Neural cell (in vitro differentiated cells): ENCODE data around the gene STK24. TPM values are rescaled to one million over a fixed set of nuclear protein-coding genes. Genes with fewer than 3 reads are reported as not detected.

Experiments used
- H2AFZ ChIP-seq: fragments of 200-600, 300-800 bp; sonication (generic), shearing (Covaris generic); 2 replicates; pipeline ENCODE4 v1.6.0; 2014; ENCODE audit warnings: low read depth, mild to moderate bottlenecking, antibody characterized with exemption, low read length, moderate library complexity
- H3F3A ChIP-seq: fragments of 200-600 bp; shearing (Covaris generic); 2 replicates; pipeline ENCODE4 v1.6.1; 2016; ENCODE audit warnings: mild to moderate bottlenecking, moderate library complexity, mixed read lengths, antibody characterized with exemption, low read length; ENCODE audit not compliant: insufficient read depth, poor library complexity, severe bottlenecking
- H3K27ac ChIP-seq: fragments of 200-600, 300-800 bp; sonication (generic), shearing (Covaris generic); 2 replicates; pipeline ENCODE4 v1.5.1; 2014; ENCODE audit warnings: mild to moderate bottlenecking, low read length, moderate library complexity
- H3K27me3 ChIP-seq: fragments of 300-800, 200-600 bp; sonication (generic), shearing (Covaris generic); 2 replicates; pipeline ENCODE4 v1.6.0; 2014; ENCODE audit warnings: mild to moderate bottlenecking, low read depth, low read length, moderate library complexity; ENCODE audit not compliant: insufficient read depth
- H3K36me3 ChIP-seq: fragments of 300-800, 200-600 bp; sonication (generic), shearing (Covaris generic); 2 replicates; pipeline ENCODE4 v1.5.1; 2014; ENCODE audit warnings: mild to moderate bottlenecking, antibody characterized with exemption, low read length, moderate library complexity; ENCODE audit not compliant: insufficient read depth
- H3K4me2 ChIP-seq: fragments of 300-800, 200-600 bp; sonication (generic), shearing (Covaris generic); 2 replicates; pipeline ENCODE4 v1.6.0; 2014; ENCODE audit warnings: mild to moderate bottlenecking, low read length
- H3K4me3 ChIP-seq: fragments of 300-800, 200-600 bp; sonication (generic), shearing (Covaris generic); 2 replicates; pipeline ENCODE4 v1.5.1; 2014; ENCODE audit warnings: mild to moderate bottlenecking, low read length, moderate library complexity
- H3K79me2 ChIP-seq: fragments of 200-600 bp; shearing (Covaris generic); replicated peaks from 2 replicates; pipeline ENCODE4 v1.6.0; 2014; ENCODE audit warnings: mild to moderate bottlenecking, low read length, moderate library complexity; ENCODE audit not compliant: insufficient read depth
- H3K9ac ChIP-seq: fragments of 300-800, 200-600 bp; sonication (generic), shearing (Covaris generic); 2 replicates; pipeline ENCODE4 v1.6.1; 2016; ENCODE audit warnings: mild to moderate bottlenecking, low read length, mixed read lengths
- H3K9me2 ChIP-seq: fragments of 200-600 bp; shearing (Covaris generic); 2 replicates; pipeline ENCODE4 v1.6.1; 2016; ENCODE audit warnings: mild to moderate bottlenecking, low read length, mixed read lengths; ENCODE audit not compliant: insufficient read depth
- H3K9me3 ChIP-seq: fragments of 200-600, 300-800 bp; sonication (generic), shearing (Covaris generic); 2 replicates; pipeline ENCODE4 v1.6.1; 2016; ENCODE audit warnings: mild to moderate bottlenecking, mixed run types, low read length, moderate library complexity, mixed read lengths
- H4K20me1 ChIP-seq: fragments of 200-600 bp; shearing (Covaris generic); 2 replicates; pipeline ENCODE4 v1.6.1; 2016; ENCODE audit warnings: mild to moderate bottlenecking, mixed run types; ENCODE audit not compliant: insufficient read depth
- EP300 ChIP-seq: fragments of 450-650 bp; conservative IDR thresholded peaks from 2 replicates; pipeline ENCODE4 v1.6.1; 2014; ENCODE audit warnings: antibody characterized with exemption, mild to moderate bottlenecking, moderate library complexity; ENCODE audit not compliant: poor library complexity, severe bottlenecking
- EZH2 ChIP-seq: fragments of 200-600, 300-800 bp; shearing (Covaris generic), sonication (generic); IDR thresholded peaks from 2 replicates; pipeline ENCODE4 v1.6.1; 2014; ENCODE audit warnings: antibody characterized with exemption, low read length, borderline replicate concordance, mild to moderate bottlenecking; ENCODE audit not compliant: insufficient read depth, poor library complexity, severe bottlenecking
- MXI1 ChIP-seq: fragments of 450-650 bp; conservative IDR thresholded peaks from 2 replicates; pipeline ENCODE4 v1.6.1; 2014; ENCODE audit warnings: antibody characterized with exemption, mild to moderate bottlenecking; ENCODE audit not compliant: poor library complexity, severe bottlenecking
- POLR2AphosphoS5 ChIP-seq: IDR thresholded peaks from 2 replicates; pipeline ENCODE4 v1.6.1; 2012
- RAD21 ChIP-seq: fragments of 450-650 bp; conservative IDR thresholded peaks from 2 replicates; pipeline ENCODE4 v1.6.1; 2014; ENCODE audit warnings: antibody characterized with exemption, mild to moderate bottlenecking, moderate library complexity
- SMC3 ChIP-seq: fragments of 450-650 bp; conservative IDR thresholded peaks from 2 replicates; pipeline ENCODE4 v1.6.1; 2014; ENCODE audit warnings: antibody characterized with exemption, mild to moderate bottlenecking, moderate library complexity; ENCODE audit not compliant: poor library complexity
- TAF1 ChIP-seq: IDR thresholded peaks from 2 replicates; pipeline ENCODE4 v1.6.1; 2012; ENCODE audit warnings: low read depth
- polyA plus RNA-seq: library from polyadenylated mRNA; depleted of rRNA; stranded (reverse); fragments of >200 nt; gene quantifications from 2 replicates; pipeline ENCODE4 v1.2.3, GENCODE V29; 2014
- TF ChIP-seq, protein P1 (sequence below): fragments of 450-650 bp; IDR thresholded peaks from 2 replicates; pipeline ENCODE4 v1.5.1; 2014; ENCODE audit warnings: antibody characterized with exemption, mild to moderate bottlenecking, moderate library complexity; ENCODE audit not compliant: poor library complexity, severe bottlenecking
- TF ChIP-seq, protein P2 (sequence below): IDR thresholded peaks from 2 replicates; pipeline ENCODE4 v1.6.1; 2012; ENCODE audit warnings: borderline replicate concordance

STK24 gene
- polyA plus RNA-seq, 1 donor from 2014 or later = 66.0 TPM

DNA sequence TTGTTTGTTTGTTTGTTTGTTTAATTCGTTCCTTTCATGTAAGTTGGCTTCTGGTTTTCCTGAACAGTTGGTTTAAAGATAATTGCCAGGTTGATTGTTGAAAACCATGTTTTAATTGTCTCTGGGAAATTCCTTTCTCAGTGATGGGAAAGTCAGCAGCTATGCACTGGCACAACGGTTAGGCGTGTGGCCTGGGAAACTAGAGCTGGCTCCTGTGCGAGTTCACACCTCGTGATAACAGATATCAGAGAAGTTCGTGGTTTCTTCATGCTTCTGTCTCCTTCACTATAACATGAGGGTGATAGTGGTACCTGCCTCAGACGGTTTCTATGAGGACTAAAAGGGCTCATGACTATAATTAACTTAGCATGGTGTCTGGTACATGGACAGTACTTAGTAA lies 153.5 kb downstream of the STK24 start:
- H3K27me3 ChIP-seq = no peaks in the 10 kb centered on the region
- TF ChIP-seq, protein P1, sequence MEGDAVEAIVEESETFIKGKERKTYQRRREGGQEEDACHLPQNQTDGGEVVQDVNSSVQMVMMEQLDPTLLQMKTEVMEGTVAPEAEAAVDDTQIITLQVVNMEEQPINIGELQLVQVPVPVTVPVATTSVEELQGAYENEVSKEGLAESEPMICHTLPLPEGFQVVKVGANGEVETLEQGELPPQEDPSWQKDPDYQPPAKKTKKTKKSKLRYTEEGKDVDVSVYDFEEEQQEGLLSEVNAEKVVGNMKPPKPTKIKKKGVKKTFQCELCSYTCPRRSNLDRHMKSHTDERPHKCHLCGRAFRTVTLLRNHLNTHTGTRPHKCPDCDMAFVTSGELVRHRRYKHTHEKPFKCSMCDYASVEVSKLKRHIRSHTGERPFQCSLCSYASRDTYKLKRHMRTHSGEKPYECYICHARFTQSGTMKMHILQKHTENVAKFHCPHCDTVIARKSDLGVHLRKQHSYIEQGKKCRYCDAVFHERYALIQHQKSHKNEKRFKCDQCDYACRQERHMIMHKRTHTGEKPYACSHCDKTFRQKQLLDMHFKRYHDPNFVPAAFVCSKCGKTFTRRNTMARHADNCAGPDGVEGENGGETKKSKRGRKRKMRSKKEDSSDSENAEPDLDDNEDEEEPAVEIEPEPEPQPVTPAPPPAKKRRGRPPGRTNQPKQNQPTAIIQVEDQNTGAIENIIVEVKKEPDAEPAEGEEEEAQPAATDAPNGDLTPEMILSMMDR = no peak
- TF ChIP-seq POLR2AphosphoS5 (no peak), MXI1 (no peak), RAD21 (no peak), EZH2 (no peak), SMC3 (no peak)
- TF ChIP-seq, protein P2, sequence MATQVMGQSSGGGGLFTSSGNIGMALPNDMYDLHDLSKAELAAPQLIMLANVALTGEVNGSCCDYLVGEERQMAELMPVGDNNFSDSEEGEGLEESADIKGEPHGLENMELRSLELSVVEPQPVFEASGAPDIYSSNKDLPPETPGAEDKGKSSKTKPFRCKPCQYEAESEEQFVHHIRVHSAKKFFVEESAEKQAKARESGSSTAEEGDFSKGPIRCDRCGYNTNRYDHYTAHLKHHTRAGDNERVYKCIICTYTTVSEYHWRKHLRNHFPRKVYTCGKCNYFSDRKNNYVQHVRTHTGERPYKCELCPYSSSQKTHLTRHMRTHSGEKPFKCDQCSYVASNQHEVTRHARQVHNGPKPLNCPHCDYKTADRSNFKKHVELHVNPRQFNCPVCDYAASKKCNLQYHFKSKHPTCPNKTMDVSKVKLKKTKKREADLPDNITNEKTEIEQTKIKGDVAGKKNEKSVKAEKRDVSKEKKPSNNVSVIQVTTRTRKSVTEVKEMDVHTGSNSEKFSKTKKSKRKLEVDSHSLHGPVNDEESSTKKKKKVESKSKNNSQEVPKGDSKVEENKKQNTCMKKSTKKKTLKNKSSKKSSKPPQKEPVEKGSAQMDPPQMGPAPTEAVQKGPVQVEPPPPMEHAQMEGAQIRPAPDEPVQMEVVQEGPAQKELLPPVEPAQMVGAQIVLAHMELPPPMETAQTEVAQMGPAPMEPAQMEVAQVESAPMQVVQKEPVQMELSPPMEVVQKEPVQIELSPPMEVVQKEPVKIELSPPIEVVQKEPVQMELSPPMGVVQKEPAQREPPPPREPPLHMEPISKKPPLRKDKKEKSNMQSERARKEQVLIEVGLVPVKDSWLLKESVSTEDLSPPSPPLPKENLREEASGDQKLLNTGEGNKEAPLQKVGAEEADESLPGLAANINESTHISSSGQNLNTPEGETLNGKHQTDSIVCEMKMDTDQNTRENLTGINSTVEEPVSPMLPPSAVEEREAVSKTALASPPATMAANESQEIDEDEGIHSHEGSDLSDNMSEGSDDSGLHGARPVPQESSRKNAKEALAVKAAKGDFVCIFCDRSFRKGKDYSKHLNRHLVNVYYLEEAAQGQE = no peak
- H3K4me2 ChIP-seq = no peak overlapping the region
- peaks cover 14% of the 10 kb centered on the region for H3K36me3 ChIP-seq
- no peaks in the 10 kb centered on the region for H3K9me2 ChIP-seq
- H4K20me1 ChIP-seq = no peaks in the 10 kb centered on the region
- no peak overlapping the region for H2AFZ ChIP-seq
- no peak overlapping the region for H3K4me3 ChIP-seq
- no peaks in the 10 kb centered on the region for H3F3A ChIP-seq
- no peak overlapping the region for H3K9ac ChIP-seq
- H3K79me2 ChIP-seq = no peaks in the 10 kb centered on the region
- no peak overlapping the region for H3K27ac ChIP-seq
- H3K9me3 ChIP-seq = no peaks in the 10 kb centered on the region

DNA sequence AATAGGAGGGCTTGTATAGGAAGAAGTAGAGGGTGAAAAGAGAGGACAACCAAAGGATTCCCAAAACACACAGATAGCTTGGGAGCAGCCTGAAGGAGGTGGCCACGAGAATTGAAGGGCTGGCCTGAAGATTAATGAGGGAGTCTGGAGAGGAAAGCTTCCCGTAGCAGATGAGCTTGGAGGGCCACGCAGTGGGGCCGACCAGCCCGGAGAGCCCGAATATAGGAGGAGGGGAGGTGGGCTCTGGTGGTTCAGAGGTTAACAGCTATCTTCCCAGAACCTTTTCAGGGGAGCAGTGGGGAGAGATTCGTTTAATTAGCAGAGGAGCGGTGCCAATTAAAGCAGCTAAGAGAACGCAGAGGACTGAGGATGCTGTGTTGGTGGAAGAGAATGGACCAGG lies 154.9 kb downstream of the STK24 start:
- no peak overlapping the region for H3K9ac ChIP-seq
- TF ChIP-seq SMC3 (no peak), POLR2AphosphoS5 (no peak), MXI1 (no peak), RAD21 (no peak), EP300 (no peak), EZH2 (no peak), TAF1 (no peak)
- TF ChIP-seq, protein P2 = no peak
- TF ChIP-seq, protein P1 = no peak
- H3K36me3 ChIP-seq = peaks cover 14% of the 10 kb centered on the region
- no peaks in the 10 kb centered on the region for H3K9me3 ChIP-seq
- no peak overlapping the region for H3K4me2 ChIP-seq
- H3F3A ChIP-seq = no peaks in the 10 kb centered on the region
- H3K9me2 ChIP-seq = no peaks in the 10 kb centered on the region
- no peak overlapping the region for H3K4me3 ChIP-seq
- no peaks in the 10 kb centered on the region for H4K20me1 ChIP-seq
- no peak overlapping the region for H2AFZ ChIP-seq
- H3K27me3 ChIP-seq = no peaks in the 10 kb centered on the region
- H3K27ac ChIP-seq = no peak overlapping the region
- no peaks in the 10 kb centered on the region for H3K79me2 ChIP-seq
